PC-9 (cell line): ENCODE results near the gene ETV6.

Source experiments
- CTCF ChIP-seq: fragments of 200-600 bp; sonication (generic); conservative IDR thresholded peaks from 2 replicates; pipeline ENCODE4 v1.6.1; 2017; ENCODE audit warnings: mixed run types, antibody characterized with exemption, mild to moderate bottlenecking, moderate library complexity
- EZH2 ChIP-seq: fragments of 200-600 bp; sonication (generic); IDR thresholded peaks from 2 replicates; pipeline ENCODE4 v1.8.0; 2017; ENCODE audit warnings: antibody characterized with exemption, low read depth

DNA sequence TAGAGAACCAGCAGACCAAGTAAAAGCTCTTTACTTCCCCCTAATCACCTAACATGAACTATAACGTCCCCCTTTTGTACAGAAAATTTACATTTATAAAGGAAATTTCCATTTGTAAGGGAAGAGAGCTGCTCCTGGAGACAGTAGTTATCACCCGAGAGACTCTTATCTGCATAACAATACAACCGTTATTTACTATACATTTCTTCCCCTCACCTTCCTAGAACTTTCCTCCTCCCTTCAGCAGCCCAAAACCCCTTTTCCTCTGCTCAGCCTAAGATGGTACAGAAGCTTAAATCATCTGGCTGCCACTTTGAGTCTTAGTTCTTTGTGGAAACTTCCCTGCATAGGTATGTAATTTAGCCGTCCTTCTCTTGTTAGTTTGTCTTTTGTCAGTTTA lies 40.4 kb upstream of the ETV6 start:
- TF ChIP-seq CTCF, result no peak
- TF ChIP-seq EZH2, result no peak
